ENCODE results near the gene CLDN4. TPM values are rescaled to one million over a fixed set of nuclear protein-coding genes. Genes with fewer than 3 reads are reported as not detected.

The CLDN4 gene
- total RNA-seq, 1 experiment from 2014 or later: 32.0 TPM

DNA sequence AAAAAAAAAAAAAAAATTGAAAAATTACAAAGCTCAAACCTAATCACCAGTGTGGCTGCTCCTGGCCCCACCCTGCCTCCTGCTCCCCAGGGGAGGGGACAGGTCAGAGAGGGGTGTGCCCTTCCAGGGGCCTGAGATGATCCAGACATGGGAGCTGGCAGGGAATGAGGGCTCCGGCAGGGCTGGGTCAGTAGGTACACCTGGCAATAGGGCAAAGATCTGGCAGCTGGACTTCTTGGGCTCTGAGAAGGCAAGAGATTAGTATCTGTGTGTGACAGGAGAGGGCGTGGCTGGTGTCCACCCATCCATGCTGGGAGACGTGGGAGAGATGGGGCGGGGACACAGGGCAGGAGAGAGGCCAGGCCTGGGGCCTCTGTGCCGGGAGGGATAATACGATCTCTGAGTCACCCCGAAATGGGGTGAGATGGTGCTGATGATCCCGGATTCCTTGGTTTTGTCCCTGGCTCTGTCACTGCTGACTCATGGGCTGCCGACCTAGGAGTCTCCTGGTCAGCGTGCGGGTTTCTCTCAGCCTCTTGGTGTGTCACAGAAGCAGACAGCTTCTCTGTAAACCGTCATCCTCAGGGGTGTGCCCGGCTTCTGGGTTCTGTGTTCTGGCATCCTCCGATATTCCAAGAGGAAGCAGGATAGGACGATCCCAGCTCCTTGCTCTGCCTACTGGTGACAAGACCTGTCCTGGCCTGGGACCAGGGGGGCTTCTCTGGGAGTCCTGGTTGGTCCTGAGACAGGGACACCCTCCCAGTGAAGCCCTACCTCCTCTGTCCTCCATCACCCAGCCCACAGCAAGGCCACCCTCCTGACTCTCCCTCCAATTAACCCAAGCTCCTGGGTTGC, 8.2 kb upstream of the CLDN4 start:
- H3K27ac Mint-ChIP-seq: no peak overlapping the region
- DNase-seq (ENCODE audit: low spot score): no peak
- ATAC-seq: no peak

DNA sequence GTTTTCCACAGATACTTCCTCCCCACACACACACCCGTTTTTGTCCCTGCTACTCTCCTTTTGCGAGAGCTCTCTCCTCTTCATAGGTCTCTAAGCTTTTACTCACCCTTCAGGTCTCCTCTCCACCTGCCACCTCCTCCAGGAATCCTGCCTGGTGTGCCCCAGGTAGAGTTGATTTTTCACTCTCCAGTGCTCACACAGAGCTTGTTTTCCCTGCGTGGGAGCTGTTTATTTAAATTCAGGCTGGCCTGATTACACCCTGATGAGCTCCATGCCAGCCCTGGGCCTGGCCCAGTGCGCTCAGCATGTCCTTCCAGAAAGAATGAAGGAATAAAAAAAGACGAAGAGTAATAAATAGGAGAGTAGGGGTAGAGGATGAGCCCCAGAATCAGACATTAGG, 7.5 kb upstream of the CLDN4 start:
- no peaks in the 10 kb centered on the region; the same call in 1 of the 2 replicates for H3K9me3 Mint-ChIP-seq
- DNase-seq (ENCODE audit: low spot score): no peak
- H3K4me1 Mint-ChIP-seq: peaks cover 39% of the 10 kb centered on the region
- ChIA-PET POLR2A (interaction anchor here (1.1 kb wide), 1 partner anchor 11 kb away, joined by 3 read pairs; no protein-coding TSS in a partner anchor), CTCF (interaction anchor here (0.5 to 4.4 kb wide), 5 partner anchors 12 to 204 kb away, joined by 3 to 23 read pairs (median 6); no protein-coding TSS in a partner anchor)
- H3K4me3 Mint-ChIP-seq: no peak overlapping the region
- ATAC-seq: no peak
- no peak overlapping the region for H3K27ac Mint-ChIP-seq
- H3K36me3 Mint-ChIP-seq: no peaks in the 10 kb centered on the region
- H3K27me3 Mint-ChIP-seq (ENCODE audit: low read depth): peaks cover 8% of the 10 kb centered on the region
- TF ChIP-seq FOXJ3 (CRISPR knock-in tag; IDR thresholded peaks at IDR 0.05; ENCODE audit: borderline replicate concordance): no peak
- TF ChIP-seq, protein P1, sequence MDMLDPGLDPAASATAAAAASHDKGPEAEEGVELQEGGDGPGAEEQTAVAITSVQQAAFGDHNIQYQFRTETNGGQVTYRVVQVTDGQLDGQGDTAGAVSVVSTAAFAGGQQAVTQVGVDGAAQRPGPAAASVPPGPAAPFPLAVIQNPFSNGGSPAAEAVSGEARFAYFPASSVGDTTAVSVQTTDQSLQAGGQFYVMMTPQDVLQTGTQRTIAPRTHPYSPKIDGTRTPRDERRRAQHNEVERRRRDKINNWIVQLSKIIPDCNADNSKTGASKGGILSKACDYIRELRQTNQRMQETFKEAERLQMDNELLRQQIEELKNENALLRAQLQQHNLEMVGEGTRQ (CRISPR knock-in tag; IDR thresholded peaks at IDR 0.05): no peak
- TF ChIP-seq, protein P2, sequence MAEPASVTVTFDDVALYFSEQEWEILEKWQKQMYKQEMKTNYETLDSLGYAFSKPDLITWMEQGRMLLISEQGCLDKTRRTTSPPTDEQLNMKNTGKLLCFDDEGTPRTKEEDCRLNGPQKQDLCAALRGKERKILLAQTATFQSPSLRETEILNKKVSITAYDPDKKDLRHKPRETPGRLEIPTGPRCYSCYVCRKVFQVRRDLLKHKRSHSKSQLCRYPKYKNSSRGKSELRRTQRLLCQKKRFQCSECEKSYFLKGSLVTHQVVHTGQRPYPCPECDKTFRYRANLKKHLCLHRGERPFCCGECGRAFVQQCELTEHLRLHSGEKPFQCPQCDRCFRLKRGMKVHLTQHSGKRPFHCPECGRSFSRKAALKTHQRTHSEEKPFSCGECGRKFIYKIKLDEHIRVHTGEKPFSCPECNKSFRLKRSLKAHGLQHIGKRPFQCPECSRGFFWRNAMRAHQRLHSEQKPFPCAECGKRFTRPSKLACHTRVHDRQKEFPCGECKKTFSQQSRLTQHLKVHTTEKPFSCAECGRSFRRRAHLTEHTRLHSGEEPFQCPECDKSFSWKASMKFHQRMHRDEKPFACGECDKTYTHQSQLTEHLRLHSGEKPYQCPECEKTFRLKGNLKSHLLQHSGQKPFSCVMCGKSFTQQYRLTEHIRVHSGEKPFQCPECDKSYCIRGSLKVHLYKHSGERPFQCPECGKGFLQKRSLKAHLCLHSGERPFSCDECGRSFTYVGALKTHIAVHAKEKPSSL (CRISPR knock-in tag; conservative IDR thresholded peaks at IDR 0.05): no peak
- no peak for TF ChIP-seq EMX1 (CRISPR knock-in tag; IDR thresholded peaks at IDR 0.05)
- TF ChIP-seq, protein P3, sequence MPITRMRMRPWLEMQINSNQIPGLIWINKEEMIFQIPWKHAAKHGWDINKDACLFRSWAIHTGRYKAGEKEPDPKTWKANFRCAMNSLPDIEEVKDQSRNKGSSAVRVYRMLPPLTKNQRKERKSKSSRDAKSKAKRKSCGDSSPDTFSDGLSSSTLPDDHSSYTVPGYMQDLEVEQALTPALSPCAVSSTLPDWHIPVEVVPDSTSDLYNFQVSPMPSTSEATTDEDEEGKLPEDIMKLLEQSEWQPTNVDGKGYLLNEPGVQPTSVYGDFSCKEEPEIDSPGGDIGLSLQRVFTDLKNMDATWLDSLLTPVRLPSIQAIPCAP (CRISPR knock-in tag; IDR thresholded peaks at IDR 0.05): no peak
- TF ChIP-seq, protein P4, sequence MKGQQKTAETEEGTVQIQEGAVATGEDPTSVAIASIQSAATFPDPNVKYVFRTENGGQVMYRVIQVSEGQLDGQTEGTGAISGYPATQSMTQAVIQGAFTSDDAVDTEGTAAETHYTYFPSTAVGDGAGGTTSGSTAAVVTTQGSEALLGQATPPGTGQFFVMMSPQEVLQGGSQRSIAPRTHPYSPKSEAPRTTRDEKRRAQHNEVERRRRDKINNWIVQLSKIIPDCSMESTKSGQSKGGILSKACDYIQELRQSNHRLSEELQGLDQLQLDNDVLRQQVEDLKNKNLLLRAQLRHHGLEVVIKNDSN (CRISPR knock-in tag; IDR thresholded peaks at IDR 0.05): no peak
- TF ChIP-seq GABPB1 (CRISPR knock-in tag; IDR thresholded peaks at IDR 0.05): no peak

More for the DNA sequence above, 8.2 kb upstream of the CLDN4 start:
- Mint-ChIP-seq H3K9me3 (no peaks in the 10 kb centered on the region; the same call in 1 of the 2 replicates), H3K27me3 (ENCODE audit: low read depth) (peaks cover 8% of the 10 kb centered on the region), H3K4me3 (no peak overlapping the region), H3K36me3 (no peaks in the 10 kb centered on the region), H3K4me1 (peaks cover 33% of the 10 kb centered on the region)
- TF ChIP-seq, protein P5, sequence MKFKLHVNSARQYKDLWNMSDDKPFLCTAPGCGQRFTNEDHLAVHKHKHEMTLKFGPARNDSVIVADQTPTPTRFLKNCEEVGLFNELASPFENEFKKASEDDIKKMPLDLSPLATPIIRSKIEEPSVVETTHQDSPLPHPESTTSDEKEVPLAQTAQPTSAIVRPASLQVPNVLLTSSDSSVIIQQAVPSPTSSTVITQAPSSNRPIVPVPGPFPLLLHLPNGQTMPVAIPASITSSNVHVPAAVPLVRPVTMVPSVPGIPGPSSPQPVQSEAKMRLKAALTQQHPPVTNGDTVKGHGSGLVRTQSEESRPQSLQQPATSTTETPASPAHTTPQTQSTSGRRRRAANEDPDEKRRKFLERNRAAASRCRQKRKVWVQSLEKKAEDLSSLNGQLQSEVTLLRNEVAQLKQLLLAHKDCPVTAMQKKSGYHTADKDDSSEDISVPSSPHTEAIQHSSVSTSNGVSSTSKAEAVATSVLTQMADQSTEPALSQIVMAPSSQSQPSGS (CRISPR knock-in tag; IDR thresholded peaks at IDR 0.05; ENCODE audit: borderline replicate concordance, low read depth): no peak
- TF ChIP-seq, protein P6, sequence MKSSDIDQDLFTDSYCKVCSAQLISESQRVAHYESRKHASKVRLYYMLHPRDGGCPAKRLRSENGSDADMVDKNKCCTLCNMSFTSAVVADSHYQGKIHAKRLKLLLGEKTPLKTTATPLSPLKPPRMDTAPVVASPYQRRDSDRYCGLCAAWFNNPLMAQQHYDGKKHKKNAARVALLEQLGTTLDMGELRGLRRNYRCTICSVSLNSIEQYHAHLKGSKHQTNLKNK (CRISPR knock-in tag; IDR thresholded peaks at IDR 0.05): no peak
- TF ChIP-seq, protein P7, sequence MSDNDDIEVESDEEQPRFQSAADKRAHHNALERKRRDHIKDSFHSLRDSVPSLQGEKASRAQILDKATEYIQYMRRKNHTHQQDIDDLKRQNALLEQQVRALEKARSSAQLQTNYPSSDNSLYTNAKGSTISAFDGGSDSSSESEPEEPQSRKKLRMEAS (CRISPR knock-in tag; IDR thresholded peaks at IDR 0.05): no peak
- TF ChIP-seq, protein P8, sequence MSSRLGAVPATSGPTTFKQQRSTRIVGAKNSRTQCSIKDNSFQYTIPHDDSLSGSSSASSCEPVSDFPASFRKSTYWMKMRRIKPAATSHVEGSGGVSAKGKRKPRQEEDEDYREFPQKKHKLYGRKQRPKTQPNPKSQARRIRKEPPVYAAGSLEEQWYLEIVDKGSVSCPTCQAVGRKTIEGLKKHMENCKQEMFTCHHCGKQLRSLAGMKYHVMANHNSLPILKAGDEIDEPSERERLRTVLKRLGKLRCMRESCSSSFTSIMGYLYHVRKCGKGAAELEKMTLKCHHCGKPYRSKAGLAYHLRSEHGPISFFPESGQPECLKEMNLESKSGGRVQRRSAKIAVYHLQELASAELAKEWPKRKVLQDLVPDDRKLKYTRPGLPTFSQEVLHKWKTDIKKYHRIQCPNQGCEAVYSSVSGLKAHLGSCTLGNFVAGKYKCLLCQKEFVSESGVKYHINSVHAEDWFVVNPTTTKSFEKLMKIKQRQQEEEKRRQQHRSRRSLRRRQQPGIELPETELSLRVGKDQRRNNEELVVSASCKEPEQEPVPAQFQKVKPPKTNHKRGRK (CRISPR knock-in tag; IDR thresholded peaks at IDR 0.05; ENCODE audit: borderline replicate concordance): no peak
- TF ChIP-seq, protein P4 (CRISPR knock-in tag; IDR thresholded peaks at IDR 0.05): no peak
- no peak for TF ChIP-seq RORB (CRISPR knock-in tag; IDR thresholded peaks at IDR 0.05)
- TF ChIP-seq MXD4 (CRISPR knock-in tag; IDR thresholded peaks at IDR 0.05; ENCODE audit: borderline replicate concordance): no peak
- TF ChIP-seq ZNF396 (CRISPR knock-in tag; IDR thresholded peaks at IDR 0.05; ENCODE audit: borderline replicate concordance): no peak
- TF ChIP-seq CBFB (CRISPR knock-in tag; IDR thresholded peaks at IDR 0.05; ENCODE audit: low read depth): no peak
- TF ChIP-seq, protein P9, sequence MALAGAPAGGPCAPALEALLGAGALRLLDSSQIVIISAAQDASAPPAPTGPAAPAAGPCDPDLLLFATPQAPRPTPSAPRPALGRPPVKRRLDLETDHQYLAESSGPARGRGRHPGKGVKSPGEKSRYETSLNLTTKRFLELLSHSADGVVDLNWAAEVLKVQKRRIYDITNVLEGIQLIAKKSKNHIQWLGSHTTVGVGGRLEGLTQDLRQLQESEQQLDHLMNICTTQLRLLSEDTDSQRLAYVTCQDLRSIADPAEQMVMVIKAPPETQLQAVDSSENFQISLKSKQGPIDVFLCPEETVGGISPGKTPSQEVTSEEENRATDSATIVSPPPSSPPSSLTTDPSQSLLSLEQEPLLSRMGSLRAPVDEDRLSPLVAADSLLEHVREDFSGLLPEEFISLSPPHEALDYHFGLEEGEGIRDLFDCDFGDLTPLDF (CRISPR knock-in tag; IDR thresholded peaks at IDR 0.05): no peak
- TF ChIP-seq, protein P10, sequence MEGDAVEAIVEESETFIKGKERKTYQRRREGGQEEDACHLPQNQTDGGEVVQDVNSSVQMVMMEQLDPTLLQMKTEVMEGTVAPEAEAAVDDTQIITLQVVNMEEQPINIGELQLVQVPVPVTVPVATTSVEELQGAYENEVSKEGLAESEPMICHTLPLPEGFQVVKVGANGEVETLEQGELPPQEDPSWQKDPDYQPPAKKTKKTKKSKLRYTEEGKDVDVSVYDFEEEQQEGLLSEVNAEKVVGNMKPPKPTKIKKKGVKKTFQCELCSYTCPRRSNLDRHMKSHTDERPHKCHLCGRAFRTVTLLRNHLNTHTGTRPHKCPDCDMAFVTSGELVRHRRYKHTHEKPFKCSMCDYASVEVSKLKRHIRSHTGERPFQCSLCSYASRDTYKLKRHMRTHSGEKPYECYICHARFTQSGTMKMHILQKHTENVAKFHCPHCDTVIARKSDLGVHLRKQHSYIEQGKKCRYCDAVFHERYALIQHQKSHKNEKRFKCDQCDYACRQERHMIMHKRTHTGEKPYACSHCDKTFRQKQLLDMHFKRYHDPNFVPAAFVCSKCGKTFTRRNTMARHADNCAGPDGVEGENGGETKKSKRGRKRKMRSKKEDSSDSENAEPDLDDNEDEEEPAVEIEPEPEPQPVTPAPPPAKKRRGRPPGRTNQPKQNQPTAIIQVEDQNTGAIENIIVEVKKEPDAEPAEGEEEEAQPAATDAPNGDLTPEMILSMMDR (IDR thresholded peaks at IDR 0.05): no peak
- CTCF ChIA-PET: interaction anchor here (0.5 to 4.4 kb wide), 6 partner anchors 11 to 379 kb away, joined by 3 to 23 read pairs (median 5); no protein-coding TSS in a partner anchor
- POLR2A ChIA-PET: interaction anchor here (1.1 to 1.2 kb wide), 2 partner anchors 10 kb away, joined by 3 to 7 read pairs; no protein-coding TSS in a partner anchor
